HepG2 (cell line): Measurements from ENCODE around the gene CASTOR1. TPM values are rescaled to one million over a fixed set of nuclear protein-coding genes. Genes with fewer than 3 reads are reported as not detected.

Experiments used
- BORCS8-MEF2B ChIP-seq: sonication (generic); formaldehyde crosslinking; IDR thresholded peaks from 2 replicates; pipeline ENCODE4 v1.8.0; 2022; ENCODE audit warnings: mild to moderate bottlenecking, missing genetic modification reagents
- DMAP1 ChIP-seq: IDR thresholded peaks from 2 replicates; pipeline ENCODE4 v1.6.1; 2016
- FOXP4 ChIP-seq: sonication (generic); formaldehyde crosslinking; IDR thresholded peaks from 2 replicates; pipeline ENCODE4 v1.4.0; 2020; ENCODE audit warnings: missing genetic modification reagents
- GATAD1 ChIP-seq: IDR thresholded peaks from 2 replicates; pipeline ENCODE4 v1.6.1; 2016; ENCODE audit warnings: missing genetic modification reagents, missing compliant biosample characterization
- KDM2A ChIP-seq: sonication (generic); formaldehyde crosslinking; IDR thresholded peaks from 2 replicates; pipeline ENCODE4 v1.4.0; 2020; ENCODE audit warnings: low read depth, missing genetic modification reagents, borderline replicate concordance
- MATR3 ChIP-seq: sonication (generic); formaldehyde crosslinking; IDR thresholded peaks from 2 replicates; pipeline ENCODE4 v1.4.0; 2020; ENCODE audit warnings: missing genetic modification reagents
- NFKB2 ChIP-seq: sonication (generic); formaldehyde crosslinking; IDR thresholded peaks from 2 replicates; pipeline ENCODE4 v1.4.0; 2020; ENCODE audit warnings: missing genetic modification reagents, borderline replicate concordance
- NR2C2 ChIP-seq: sonication (generic); formaldehyde crosslinking; IDR thresholded peaks from 2 replicates; pipeline ENCODE4 v1.4.0; 2020; ENCODE audit warnings: missing genetic modification reagents, mild to moderate bottlenecking, moderate library complexity, borderline replicate concordance
- PAX8 ChIP-seq: sonication (generic); formaldehyde crosslinking; IDR thresholded peaks from 2 replicates; pipeline ENCODE4 v1.8.0; 2022; ENCODE audit warnings: mild to moderate bottlenecking, missing genetic modification reagents, borderline replicate concordance
- PLRG1 ChIP-seq: fragments of 450-650 bp; conservative IDR thresholded peaks from 2 replicates; pipeline ENCODE4 v1.6.1; 2016
- SNAI1 ChIP-seq: sonication (generic); formaldehyde crosslinking; IDR thresholded peaks from 2 replicates; pipeline ENCODE4 v1.5.0; 2020; ENCODE audit warnings: mild to moderate bottlenecking, missing genetic modification reagents, borderline replicate concordance
- USF2 ChIP-seq, 2 experiments: sonication (generic) in 1 of 2; formaldehyde crosslinking in 1 of 2; IDR thresholded peaks; 2 replicates each; pipeline versions ENCODE4 v1.5.1 to v1.6.1; 2011 to 2020; ENCODE audit warnings: borderline replicate concordance in 1 of 2, low read depth in 1 of 2, low read length in 1 of 2, mild to moderate bottlenecking in 1 of 2, missing genetic modification reagents in 1 of 2, moderate library complexity in 1 of 2
- ZBTB26 ChIP-seq: IDR thresholded peaks from 2 replicates; pipeline ENCODE4 v1.6.1; 2016; ENCODE audit warnings: missing compliant biosample characterization, missing genetic modification reagents, borderline replicate concordance
- ZNF292 ChIP-seq: sonication (generic); formaldehyde crosslinking; IDR thresholded peaks from 2 replicates; pipeline ENCODE4 v1.8.1; 2022; ENCODE audit warnings: mild to moderate bottlenecking, low read depth, missing genetic modification reagents, borderline replicate concordance
- ZNF446 ChIP-seq: sonication (generic); formaldehyde crosslinking; IDR thresholded peaks from 2 replicates; pipeline ENCODE4 v1.5.0; 2020; ENCODE audit warnings: mild to moderate bottlenecking, missing genetic modification reagents
- ZNF530 ChIP-seq: sonication (generic); formaldehyde crosslinking; IDR thresholded peaks from 2 replicates; pipeline ENCODE4 v1.5.0; 2020; ENCODE audit warnings: low read depth, mild to moderate bottlenecking, missing genetic modification reagents
- ZNF550 ChIP-seq: sonication (generic); formaldehyde crosslinking; IDR thresholded peaks from 2 replicates; pipeline ENCODE4 v1.4.0; 2020; ENCODE audit warnings: mild to moderate bottlenecking, missing genetic modification reagents, borderline replicate concordance
- ZNF574 ChIP-seq: sonication (generic); formaldehyde crosslinking; IDR thresholded peaks from 2 replicates; pipeline ENCODE4 v1.4.0; 2020; ENCODE audit warnings: missing genetic modification reagents
- ZNF761 ChIP-seq: sonication (generic); formaldehyde crosslinking; conservative IDR thresholded peaks from 2 replicates; pipeline ENCODE4 v1.4.0; 2020; ENCODE audit warnings: mild to moderate bottlenecking, missing genetic modification reagents
- ZNF883 ChIP-seq: sonication (generic); formaldehyde crosslinking; IDR thresholded peaks from 2 replicates; pipeline ENCODE4 v1.5.1; 2020; ENCODE audit warnings: mild to moderate bottlenecking, missing genetic modification reagents; ENCODE audit errors: not compliant biosample characterization
- polyA plus RNA-seq, 8 experiments: library from polyadenylated mRNA; depleted of rRNA in 3 of 8; stranded (reverse) in 7 of 8; unstranded in 1 of 8; fragments of >200 nt; fragmentation: Illumina TruSeq in 4 of 8; extraction: Trizol in 4 of 8; gene quantifications; 2 replicates each; pipeline versions ENCODE4 v1.2.1 to v1.2.3, GENCODE V29; 2011 to 2016; ENCODE audit warnings: low read depth in 4 of 8, missing spikeins in 1 of 8, mixed read lengths in 1 of 8; ENCODE audit not compliant: insufficient read depth in 1 of 8
- total RNA-seq, 5 experiments: library from RNA; depleted of rRNA; stranded (reverse); fragments of >200 nt; fragmentation: Illumina TruSeq; extraction: Trizol; gene quantifications; 2 replicates each; pipeline ENCODE4 v1.2.3, GENCODE V29; 2016; ENCODE audit warnings: low read depth in 1 of 5

Gene CASTOR1
- total and polyA plus RNA-seq, 2 of the 13 experiments (the other 11 are each of a cell fraction or from before 2014, with no cell fraction given): 2.6 to 4.4 TPM

GRCh38 chr22:30249049-30250038 lies 40.0 kb downstream of the CASTOR1 start (continued):
- TF ChIP-seq ZNF574 (0 out of 2 replicates have a peak, but pooled peaks have one; percentile 13), GATAD1 (no peak), NR2C2 (CRISPR knock-in tag) (peak; percentile 83), ZBTB26 (CRISPR knock-in tag) (no peak), PAX8 (CRISPR knock-in tag) (no peak), ZNF530 (no peak), ZNF883 (CRISPR knock-in tag) (no peak), PLRG1 (no peak), MATR3 (CRISPR knock-in tag) (no peak), FOXP4 (CRISPR knock-in tag) (peak; percentile 17; the same call in 1 of the 2 replicates), ZNF446 (CRISPR knock-in tag) (no peak), BORCS8-MEF2B (no peak), SNAI1 (CRISPR knock-in tag) (no peak), NFKB2 (CRISPR knock-in tag) (no peak), USF2 (IDR thresholded peaks at IDR 0.05; ENCODE audit: low read depth, low read length) (no peak), USF2 (CRISPR knock-in tag; IDR thresholded peaks at IDR 0.05; ENCODE audit: borderline replicate concordance) (no peak), ZNF292 (CRISPR knock-in tag) (no peak), ZNF550 (CRISPR knock-in tag) (no peak), DMAP1 (peak; percentile 34; the same call in 1 of the 2 replicates), ZNF761 (CRISPR knock-in tag) (0 out of 2 replicates have a peak, but pooled peaks have one; percentile 41), KDM2A (peak; percentile 19; the same call in 1 of the 2 replicates)
